Epithelial cell of proximal tubule (primary cell): ENCODE data around the gene MDGA2. TPM values are rescaled to one million over a fixed set of nuclear protein-coding genes. Genes with fewer than 3 reads are reported as not detected.

Source experiments
- DNase-seq: peaks from one replicate; pipeline ENCODE4 v3.0.0-alpha.2; 2011; ENCODE audit warnings: low read depth
- H3K4me3 ChIP-seq: 2 replicates; pipeline ENCODE4 v1.5.1; 2011; ENCODE audit warnings: low read depth, mild to moderate bottlenecking, low read length
- total RNA-seq: library from RNA; depleted of rRNA; stranded (reverse); fragments of >200 nt; gene quantifications from 2 replicates; pipeline ENCODE4 v1.2.3, GENCODE V29; 2015
- TF ChIP-seq, protein P1 (sequence below): conservative IDR thresholded peaks from 2 replicates; pipeline ENCODE4 v1.5.1; 2012; ENCODE audit warnings: low read depth, mild to moderate bottlenecking, low read length

MDGA2 gene
- total RNA-seq, 1 donor from 2014 or later: 0.23 TPM

DNA sequence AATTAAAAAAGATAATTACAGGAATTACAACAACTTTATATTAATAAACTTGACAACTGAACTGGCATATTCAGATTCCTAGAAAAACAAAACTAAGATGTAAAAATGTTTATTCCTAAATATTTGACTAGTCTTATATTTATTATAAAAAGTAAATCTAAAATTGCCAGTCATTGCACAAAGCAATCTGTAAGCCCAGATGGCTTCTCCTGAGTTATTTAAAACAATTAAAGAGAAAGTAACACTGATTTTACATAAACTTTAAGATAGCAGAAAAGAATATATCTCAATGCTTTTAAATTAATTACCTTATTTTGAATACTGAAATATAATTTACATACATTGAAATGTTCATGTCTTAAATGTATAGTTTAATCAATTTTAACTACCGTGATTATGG lies 589.7 kb downstream of the MDGA2 start:
- TF ChIP-seq, protein P1, sequence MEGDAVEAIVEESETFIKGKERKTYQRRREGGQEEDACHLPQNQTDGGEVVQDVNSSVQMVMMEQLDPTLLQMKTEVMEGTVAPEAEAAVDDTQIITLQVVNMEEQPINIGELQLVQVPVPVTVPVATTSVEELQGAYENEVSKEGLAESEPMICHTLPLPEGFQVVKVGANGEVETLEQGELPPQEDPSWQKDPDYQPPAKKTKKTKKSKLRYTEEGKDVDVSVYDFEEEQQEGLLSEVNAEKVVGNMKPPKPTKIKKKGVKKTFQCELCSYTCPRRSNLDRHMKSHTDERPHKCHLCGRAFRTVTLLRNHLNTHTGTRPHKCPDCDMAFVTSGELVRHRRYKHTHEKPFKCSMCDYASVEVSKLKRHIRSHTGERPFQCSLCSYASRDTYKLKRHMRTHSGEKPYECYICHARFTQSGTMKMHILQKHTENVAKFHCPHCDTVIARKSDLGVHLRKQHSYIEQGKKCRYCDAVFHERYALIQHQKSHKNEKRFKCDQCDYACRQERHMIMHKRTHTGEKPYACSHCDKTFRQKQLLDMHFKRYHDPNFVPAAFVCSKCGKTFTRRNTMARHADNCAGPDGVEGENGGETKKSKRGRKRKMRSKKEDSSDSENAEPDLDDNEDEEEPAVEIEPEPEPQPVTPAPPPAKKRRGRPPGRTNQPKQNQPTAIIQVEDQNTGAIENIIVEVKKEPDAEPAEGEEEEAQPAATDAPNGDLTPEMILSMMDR: no peak
- no peak for DNase-seq
- no peak overlapping the region for H3K4me3 ChIP-seq

DNA sequence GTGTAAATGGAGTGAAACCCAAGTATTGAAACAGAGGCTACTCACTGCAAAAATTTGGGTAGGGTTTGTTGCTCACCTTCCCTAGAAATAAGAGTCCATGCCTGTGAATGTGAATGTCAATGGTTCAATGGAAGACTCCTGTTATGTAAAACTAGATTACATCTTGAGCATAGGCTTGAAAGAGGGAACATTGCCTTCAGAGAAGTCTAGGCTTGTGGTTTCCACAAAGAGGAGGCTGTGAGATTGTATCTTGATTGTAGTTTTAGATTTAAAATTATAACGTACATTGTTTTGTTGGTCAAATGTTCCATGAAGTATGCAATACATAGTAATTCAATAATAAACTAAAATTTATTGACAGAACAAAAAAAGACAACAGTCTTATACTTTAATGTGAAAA lies 610.1 kb downstream of the MDGA2 start:
- TF ChIP-seq, protein P1: no peak
- H3K4me3 ChIP-seq: no peak overlapping the region

GRCh38 chr14:47060050-47060449 lies 615.4 kb downstream of the MDGA2 start:
- no peak for DNase-seq
- TF ChIP-seq, protein P1: no peak
- no peak overlapping the region for H3K4me3 ChIP-seq

More for the DNA sequence above, 610.1 kb downstream of the MDGA2 start:
- no peak for DNase-seq

DNA sequence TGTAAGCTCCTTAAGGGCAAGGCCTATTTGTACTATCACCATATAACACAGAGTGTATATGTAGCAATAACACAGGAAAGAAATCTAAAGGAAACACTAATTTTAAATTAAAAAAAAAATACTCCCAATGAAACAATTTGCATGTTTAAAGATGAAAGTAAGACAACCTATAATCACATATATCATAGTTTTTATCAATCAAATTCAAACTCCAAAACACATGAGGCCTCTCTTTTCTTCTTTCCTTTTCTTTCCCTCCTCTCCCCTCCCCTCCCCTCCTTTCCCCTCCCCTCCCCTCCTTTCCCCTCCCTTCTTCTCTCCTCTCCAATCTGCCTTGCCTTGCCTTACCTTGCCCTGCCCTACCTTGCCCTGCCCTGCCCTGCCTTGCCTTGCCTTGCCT lies 618.0 kb downstream of the MDGA2 start:
- no peak overlapping the region for H3K4me3 ChIP-seq
- DNase-seq: no peak
- TF ChIP-seq, protein P1: no peak

DNA sequence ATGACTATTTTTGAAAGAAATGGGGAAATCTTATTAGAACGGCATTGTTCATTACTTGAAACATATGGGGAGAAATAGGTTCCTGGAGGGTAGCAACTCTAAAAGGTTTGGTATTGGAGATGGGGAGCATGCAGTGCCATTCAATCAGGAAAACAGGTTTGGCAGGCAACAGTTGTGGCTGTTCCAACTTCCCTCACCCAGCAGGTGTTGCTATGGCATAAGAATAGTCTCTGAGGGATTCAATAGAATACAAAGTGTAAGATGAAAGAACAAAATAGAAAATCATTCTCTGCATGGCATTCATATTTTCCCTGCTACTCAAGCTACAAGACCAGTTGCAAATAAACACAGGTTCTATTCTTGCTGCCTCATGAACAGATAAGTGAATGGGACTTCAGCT lies 630.6 kb downstream of the MDGA2 start:
- no peak for DNase-seq
- no peak overlapping the region for H3K4me3 ChIP-seq
- TF ChIP-seq, protein P1: peak; percentile 52

GRCh38 chr14:47040550-47040949 lies 634.9 kb downstream of the MDGA2 start:
- H3K4me3 ChIP-seq: no peak overlapping the region
- DNase-seq: peak; percentile 36
- TF ChIP-seq, protein P1: peak; percentile 69

- no peak overlapping the region for H3K4me3 ChIP-seq
- TF ChIP-seq, protein P1: no peak
- no peak for DNase-seq
Measured at GRCh38 chr14:47039336-47039735, 636.1 kb downstream of the MDGA2 start.
